Fibroblast of lung (primary cell): Measurements from ENCODE around the gene C2orf66. TPM values are rescaled to one million over a fixed set of nuclear protein-coding genes. Genes with fewer than 3 reads are reported as not detected.

Source experiments
- DNase-seq, 2 donors: peaks; one replicate each; pipeline versions ENCODE4 v3.0.0 to v3.0.0-alpha.2; 2010; ENCODE audit warnings: low read depth in 2 of 2
- H2AFZ ChIP-seq: 2 replicates; pipeline ENCODE4 v1.5.1; 2012; ENCODE audit warnings: low read length, control low read depth, inconsistent platforms
- H3K27ac ChIP-seq: 2 replicates; pipeline ENCODE4 v1.5.1; 2011; ENCODE audit warnings: low read length, control low read depth; ENCODE audit not compliant: insufficient read depth
- H3K27me3 ChIP-seq: 2 replicates; pipeline ENCODE4 v1.5.1; 2011; ENCODE audit warnings: mild to moderate bottlenecking, low read length; ENCODE audit not compliant: control insufficient read depth, insufficient read depth
- H3K36me3 ChIP-seq: 2 replicates; pipeline ENCODE4 v1.5.1; 2011; ENCODE audit warnings: low read length; ENCODE audit not compliant: control insufficient read depth, insufficient read depth
- H3K4me1 ChIP-seq: 2 replicates; pipeline ENCODE4 v1.5.1; 2011; ENCODE audit warnings: low read length; ENCODE audit not compliant: control insufficient read depth, insufficient read depth; ENCODE audit errors: extremely low read depth
- H3K4me2 ChIP-seq: 2 replicates; pipeline ENCODE4 v1.5.1; 2011; ENCODE audit warnings: low read length, control low read depth; ENCODE audit not compliant: insufficient read depth; ENCODE audit errors: extremely low read depth
- H3K4me3 ChIP-seq, 4 experiments: fragments of 200-600 bp in 1 of 4; sonication (generic) in 1 of 4; replicated peaks in 1 of 4; 2 replicates each; pipeline ENCODE4 v1.5.1; 2011 to 2016; ENCODE audit warnings: low read length in 4 of 4, low read depth in 3 of 4, mild to moderate bottlenecking in 3 of 4, control low read depth in 2 of 4, inconsistent platforms in 1 of 4, mixed read lengths in 1 of 4; ENCODE audit not compliant: insufficient read depth in 1 of 4; ENCODE audit errors: control extremely low read depth in 1 of 4
- H3K79me2 ChIP-seq: 2 replicates; pipeline ENCODE4 v1.5.1; 2012; ENCODE audit warnings: mild to moderate bottlenecking, low read length, inconsistent platforms; ENCODE audit not compliant: control insufficient read depth, insufficient read depth
- H3K9ac ChIP-seq: 2 replicates; pipeline ENCODE4 v1.5.1; 2011; ENCODE audit warnings: mild to moderate bottlenecking, low read length, control low read depth; ENCODE audit not compliant: insufficient read depth
- H3K9me3 ChIP-seq: 2 replicates; pipeline ENCODE4 v1.5.1; 2012; ENCODE audit warnings: low read depth, low read length; ENCODE audit not compliant: control insufficient read depth, insufficient read depth
- H4K20me1 ChIP-seq: 2 replicates; pipeline ENCODE4 v1.5.1; 2011; ENCODE audit warnings: low read length; ENCODE audit not compliant: control insufficient read depth, insufficient read depth; ENCODE audit errors: extremely low read depth
- CTCF ChIP-seq, 2 donors: IDR thresholded peaks in 1 of 2; conservative IDR thresholded peaks in 1 of 2; 1 replicate in 1 of 2; 2 replicates in 1 of 2; pipeline ENCODE4 v1.5.1; 2011 to 2012; ENCODE audit warnings: low read length in 2 of 2, control low read depth in 1 of 2, inconsistent platforms in 1 of 2, low read depth in 1 of 2, mild to moderate bottlenecking in 1 of 2
- EZH2 ChIP-seq: IDR thresholded peaks from 2 replicates; pipeline ENCODE4 v1.5.1; 2012; ENCODE audit warnings: low read length, control low read depth, mild to moderate bottlenecking; ENCODE audit errors: missing control alignments
- polyA plus RNA-seq, 2 donors: library from polyadenylated mRNA; depleted of rRNA in 1 of 2; stranded (reverse) in 1 of 2; unstranded in 1 of 2; fragments of >200 nt; gene quantifications; 2 replicates each; pipeline ENCODE4 v1.2.1, GENCODE V29; 2011 to 2012; ENCODE audit warnings: missing spikeins in 1 of 2
- total RNA-seq: library from RNA; depleted of rRNA; stranded (reverse); fragments of >200 nt; gene quantifications from 2 replicates; pipeline ENCODE4 v1.2.1, GENCODE V29; 2014

Gene C2orf66
- total and polyA plus RNA-seq, 2 donors (not counting 1 experiment from before 2014, with no cell fraction given), result 0.10 to 0.17 TPM

- Histone ChIP-seq H3K27ac (no peak overlapping the region), H2AFZ (no peak overlapping the region), H4K20me1 (no peaks in the 10 kb centered on the region), H3K27me3 (no peaks in the 10 kb centered on the region), H3K4me2 (no peak overlapping the region), H3K9me3 (no peaks in the 10 kb centered on the region), H3K9ac (no peak overlapping the region), H3K79me2 (no peaks in the 10 kb centered on the region), H3K4me1 (no peaks in the 10 kb centered on the region), H3K36me3 (no peaks in the 10 kb centered on the region), H3K4me3 (no peak overlapping the region)
- DNase-seq, result no peak
- TF ChIP-seq EZH2, result no peak
- TF ChIP-seq CTCF (conservative IDR thresholded peaks at IDR 0.05 in 1 of 2, IDR thresholded peaks at IDR 0.05 in 1 of 2; ENCODE audit: low read depth in 1 of 2, low read length in 2 of 2), result no peak
Measured at GRCh38 chr2:196804381-196804780, 4.8 kb downstream of the C2orf66 start.

GRCh38 chr2:196802401-196802800 is 6.8 kb downstream of the C2orf66 start:
- no peak overlapping the region for H3K9ac ChIP-seq
- DNase-seq, result no peak

DNA sequence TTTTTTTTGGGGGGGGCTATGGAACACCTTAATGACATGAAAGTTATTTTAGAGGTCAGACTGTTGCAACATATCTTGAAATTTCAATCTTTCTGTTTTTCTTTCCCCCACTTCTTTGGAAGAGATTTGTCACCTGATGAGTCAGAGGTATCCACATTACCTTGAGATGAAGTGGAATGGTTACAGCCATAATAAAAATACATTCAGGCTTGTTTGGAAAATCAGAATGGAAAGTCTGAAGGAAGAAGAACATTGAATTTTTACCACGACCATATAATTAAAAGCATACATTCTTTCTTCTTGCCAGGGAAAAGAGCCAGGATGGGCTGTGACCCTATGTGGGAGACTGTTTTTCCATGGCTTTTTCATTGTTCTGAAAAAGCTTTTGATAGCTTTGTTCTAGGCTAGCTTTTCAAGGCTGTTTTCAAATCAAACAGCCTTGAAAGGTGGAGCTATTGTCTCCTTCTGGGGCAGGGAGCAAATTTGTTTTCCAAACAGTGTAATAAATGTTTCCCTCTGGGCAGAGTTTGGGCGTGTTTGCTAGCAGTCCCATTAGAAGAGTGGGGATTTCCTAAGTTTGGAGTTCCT is 7.4 kb downstream of the C2orf66 start:
- no peak for TF ChIP-seq EZH2
- no peak for TF ChIP-seq CTCF (conservative IDR thresholded peaks at IDR 0.05 in 1 of 2, IDR thresholded peaks at IDR 0.05 in 1 of 2; ENCODE audit: low read depth in 1 of 2, low read length in 2 of 2)
- H3K4me3 ChIP-seq, result no peak overlapping the region
- peaks cover 1% of the 10 kb centered on the region for H3K36me3 ChIP-seq
- no peak overlapping the region for H3K4me2 ChIP-seq
- no peaks in the 10 kb centered on the region for H4K20me1 ChIP-seq
- no peak overlapping the region for H2AFZ ChIP-seq
- no peaks in the 10 kb centered on the region for H3K27me3 ChIP-seq
- no peaks in the 10 kb centered on the region for H3K4me1 ChIP-seq
- H3K27ac ChIP-seq, result no peak overlapping the region
- no peak overlapping the region for H3K9ac ChIP-seq
- no peaks in the 10 kb centered on the region for H3K9me3 ChIP-seq
- DNase-seq, result peak in 1 of 2 donors; percentile 63
- H3K79me2 ChIP-seq, result peaks cover 6% of the 10 kb centered on the region

More at GRCh38 chr2:196802401-196802800, 6.8 kb downstream of the C2orf66 start:
- Histone ChIP-seq H3K4me3 (no peak overlapping the region), H3K4me2 (no peak overlapping the region), H3K4me1 (no peaks in the 10 kb centered on the region), H3K27ac (no peak overlapping the region), H3K36me3 (no peaks in the 10 kb centered on the region), H2AFZ (no peak overlapping the region), H4K20me1 (no peaks in the 10 kb centered on the region), H3K79me2 (peaks cover 6% of the 10 kb centered on the region), H3K9me3 (no peaks in the 10 kb centered on the region), H3K27me3 (no peaks in the 10 kb centered on the region)
- TF ChIP-seq CTCF (conservative IDR thresholded peaks at IDR 0.05 in 1 of 2, IDR thresholded peaks at IDR 0.05 in 1 of 2; ENCODE audit: low read depth in 1 of 2, low read length in 2 of 2), result no peak
- no peak for TF ChIP-seq EZH2
